ENCODE measurements around the gene TGM2. TPM values are rescaled to one million over a fixed set of nuclear protein-coding genes. Genes with fewer than 3 reads are reported as not detected.
A peak's percentile ranks its signal among the peaks of the same experiment; 100 is the strongest.

TGM2 gene
- total RNA-seq, 4 donors from 2014 or later: 2.8 to 33.2 (median 11.5) TPM

GRCh38 chr20:38141204-38141888 is 23.7 kb downstream of the TGM2 start:
- peaks cover 21 to 31% (median 22%) of the 10 kb centered on the region in 3 donors for H3K4me1 ChIP-seq
- intact Hi-C loops (cut with DNase I): no loop called here
- H3K36me3 ChIP-seq: peaks cover 0 to 28% (median 0%) of the 10 kb centered on the region in 3 donors
- H3K27me3 ChIP-seq: peaks cover 0 to 26% (median 0%) of the 10 kb centered on the region in 4 donors
- H3K27ac ChIP-seq: peak overlapping the region in 2 of 4 donors; percentile 25 to 44
- WGBS, 2 donors: 68 to 77% methylated on average over 21 to 23 of the region's 23 CpGs
- TF ChIP-seq POLR2A (IDR thresholded peaks at IDR 0.05): no peak
- TF ChIP-seq CTCF (IDR thresholded peaks at IDR 0.05): no peak
- H3K4me3 ChIP-seq: no peak overlapping the region
- DNase-seq: no peak
- no peaks in the 10 kb centered on the region for H3K9me3 ChIP-seq

DNA sequence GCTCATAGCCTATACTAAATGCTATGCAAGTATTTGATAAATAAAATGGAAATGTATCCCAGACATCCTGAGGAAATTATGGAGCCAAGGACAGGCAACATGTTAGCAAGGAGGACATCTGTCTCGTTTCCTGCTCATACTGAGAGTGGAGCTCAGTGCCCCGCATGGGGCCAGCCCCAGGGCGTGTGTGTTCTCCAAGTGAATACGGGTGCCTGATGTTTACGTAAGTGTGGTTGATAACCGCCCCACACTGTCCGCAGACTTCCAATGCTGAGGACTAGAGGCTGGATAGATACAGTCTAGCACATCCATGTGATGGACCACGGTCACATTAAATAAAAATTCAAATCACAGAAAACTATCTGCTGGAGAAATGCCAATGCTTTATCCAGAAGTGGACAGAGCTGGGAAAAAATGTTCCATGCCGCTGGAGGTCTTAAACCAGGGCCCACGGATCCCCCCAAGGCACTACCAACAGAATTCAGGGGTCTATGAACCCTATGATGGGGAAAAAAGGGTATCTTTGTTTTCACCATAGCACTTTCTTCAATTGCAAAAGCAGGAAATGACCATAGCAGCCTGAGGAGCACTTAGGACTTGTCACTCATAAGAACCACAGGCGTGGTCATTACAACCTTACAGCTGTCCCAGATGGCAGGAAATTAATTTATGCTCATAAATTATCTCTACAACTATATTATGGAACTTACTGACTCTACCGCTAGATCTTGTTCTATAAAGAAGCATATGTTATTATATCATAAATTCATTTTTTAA is 24.9 kb downstream of the TGM2 start:
- Histone ChIP-seq H3K9me3 (no peaks in the 10 kb centered on the region), H3K4me1 (peaks cover 21 to 27% (median 21%) of the 10 kb centered on the region in 3 donors), H3K27me3 (peaks cover 0 to 26% (median 0%) of the 10 kb centered on the region in 4 donors), H3K27ac (peak overlapping the region in 2 of 4 donors; percentile 6 to 39), H3K4me3 (no peak overlapping the region), H3K36me3 (peaks cover 0 to 28% (median 0%) of the 10 kb centered on the region in 3 donors)
- intact Hi-C loops (cut with DNase I): no loop called here
- no peak for TF ChIP-seq CTCF (IDR thresholded peaks at IDR 0.05)
- 58% methylated on average over 12 of the region's 12 CpGs for WGBS, 2 donors
- no peak for DNase-seq

DNA sequence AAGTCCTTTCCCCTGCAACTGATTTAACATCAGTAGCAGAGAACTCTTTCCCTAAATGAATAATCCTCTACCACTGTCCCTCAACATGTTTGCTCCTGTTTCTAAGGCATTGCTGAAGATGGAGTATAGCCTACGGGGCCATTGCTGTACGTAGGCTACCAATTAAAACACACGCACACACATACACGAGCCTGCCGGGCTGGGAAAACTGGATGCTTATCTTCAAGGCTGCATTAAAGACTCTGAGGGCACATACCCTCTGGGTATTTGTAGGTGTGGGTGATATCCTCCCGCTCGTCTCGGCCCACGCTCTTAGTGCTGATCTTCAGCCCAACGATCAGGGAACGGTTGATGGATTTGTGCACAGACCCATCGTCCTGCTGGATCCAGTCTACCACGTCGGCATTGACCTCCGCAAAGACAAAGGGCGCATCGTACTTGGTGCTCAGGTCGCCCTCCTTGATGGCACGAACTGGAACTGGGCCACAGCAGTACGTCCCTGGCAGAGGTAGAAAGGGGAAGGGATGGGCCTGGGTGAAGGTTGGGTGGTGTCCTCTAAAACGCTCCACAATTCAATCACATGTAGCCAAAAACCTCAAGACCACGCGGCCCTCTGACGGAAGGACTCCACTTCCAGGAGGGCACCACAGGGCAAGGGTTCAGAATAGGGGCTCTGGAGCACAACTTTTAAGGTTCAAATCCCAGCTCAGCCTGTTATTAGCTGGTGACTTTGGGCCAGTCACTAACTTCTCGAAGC is 25.7 kb downstream of the TGM2 start:
- intact Hi-C loops (cut with DNase I): no loop called here
- no peaks in the 10 kb centered on the region for H3K9me3 ChIP-seq
- H3K36me3 ChIP-seq: peaks cover 0 to 28% (median 0%) of the 10 kb centered on the region in 3 donors
- no peak overlapping the region for H3K4me3 ChIP-seq
- peaks cover 12 to 25% (median 13%) of the 10 kb centered on the region in 3 donors for H3K4me1 ChIP-seq
- TF ChIP-seq CTCF (IDR thresholded peaks at IDR 0.05) (no peak), POLR2A (IDR thresholded peaks at IDR 0.05) (no peak)
- 81 to 87% methylated on average over 19 to 20 of the region's 25 CpGs for WGBS, 2 donors
- no peak for DNase-seq
- H3K27me3 ChIP-seq: peaks cover 0 to 26% (median 0%) of the 10 kb centered on the region in 4 donors
- H3K27ac ChIP-seq: peak overlapping the region in 1 of 4 donors; percentile 39

- H3K4me3 ChIP-seq: no peak overlapping the region
- intact Hi-C loops (cut with DNase I): no loop called here
- H3K27ac ChIP-seq: no peak overlapping the region
- H3K27me3 ChIP-seq: peaks cover 0 to 26% (median 0%) of the 10 kb centered on the region in 4 donors
- H3K4me1 ChIP-seq: peaks cover 1 to 22% (median 2%) of the 10 kb centered on the region in 3 donors
- TF ChIP-seq CTCF (IDR thresholded peaks at IDR 0.05) (no peak), POLR2A (IDR thresholded peaks at IDR 0.05) (no peak)
- H3K9me3 ChIP-seq: no peaks in the 10 kb centered on the region
- H3K36me3 ChIP-seq: peaks cover 0 to 28% (median 0%) of the 10 kb centered on the region in 3 donors
- WGBS, 2 donors: 79 to 88% methylated on average over 5 to 11 of the region's 15 CpGs
- DNase-seq: no peak
Observed at GRCh38 chr20:38138086-38138778, 26.8 kb downstream of the TGM2 start.

All from esophagus squamous epithelium (tissue), 5 donors.